ENCODE results near the gene LAD1. TPM values are rescaled to one million over a fixed set of nuclear protein-coding genes. Genes with fewer than 3 reads are reported as not detected.

The LAD1 gene
- total RNA-seq, 4 donors from 2014 or later: 0.25 to 6.2 (median 0.92) TPM

DNA sequence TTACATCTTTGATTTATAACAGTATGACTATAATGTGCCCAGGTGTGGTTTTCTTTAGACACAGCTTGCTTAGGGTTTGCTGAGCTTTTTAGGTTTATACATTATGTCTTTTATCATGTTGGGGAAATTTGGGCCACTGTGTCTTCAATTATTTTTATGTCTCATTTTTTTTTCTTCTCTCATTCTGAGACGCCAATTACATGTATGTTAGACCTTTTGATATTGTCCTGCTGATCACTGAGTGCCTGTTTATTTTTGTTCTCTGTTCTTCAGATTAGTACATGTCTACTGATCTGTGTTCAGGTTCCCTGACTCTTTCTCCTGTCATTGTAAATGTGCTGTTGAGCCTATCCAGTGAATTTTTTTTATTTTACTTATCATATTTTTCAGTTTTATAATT lies 57.7 kb downstream of the LAD1 start:
- no peaks in the 10 kb centered on the region for H3K4me1 ChIP-seq
- no peak overlapping the region for H3K4me3 ChIP-seq
- in situ Hi-C loops (cut with MboI; ENCODE audit: low sequenced_read_pairs in 4 of 4) (no loop called here), intact Hi-C loops (cut with DNase I; ENCODE audit: low total_unique reads) (no loop called here)
- TF ChIP-seq, protein P1, sequence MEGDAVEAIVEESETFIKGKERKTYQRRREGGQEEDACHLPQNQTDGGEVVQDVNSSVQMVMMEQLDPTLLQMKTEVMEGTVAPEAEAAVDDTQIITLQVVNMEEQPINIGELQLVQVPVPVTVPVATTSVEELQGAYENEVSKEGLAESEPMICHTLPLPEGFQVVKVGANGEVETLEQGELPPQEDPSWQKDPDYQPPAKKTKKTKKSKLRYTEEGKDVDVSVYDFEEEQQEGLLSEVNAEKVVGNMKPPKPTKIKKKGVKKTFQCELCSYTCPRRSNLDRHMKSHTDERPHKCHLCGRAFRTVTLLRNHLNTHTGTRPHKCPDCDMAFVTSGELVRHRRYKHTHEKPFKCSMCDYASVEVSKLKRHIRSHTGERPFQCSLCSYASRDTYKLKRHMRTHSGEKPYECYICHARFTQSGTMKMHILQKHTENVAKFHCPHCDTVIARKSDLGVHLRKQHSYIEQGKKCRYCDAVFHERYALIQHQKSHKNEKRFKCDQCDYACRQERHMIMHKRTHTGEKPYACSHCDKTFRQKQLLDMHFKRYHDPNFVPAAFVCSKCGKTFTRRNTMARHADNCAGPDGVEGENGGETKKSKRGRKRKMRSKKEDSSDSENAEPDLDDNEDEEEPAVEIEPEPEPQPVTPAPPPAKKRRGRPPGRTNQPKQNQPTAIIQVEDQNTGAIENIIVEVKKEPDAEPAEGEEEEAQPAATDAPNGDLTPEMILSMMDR (IDR thresholded peaks at IDR 0.05 in 4 of 5, conservative IDR thresholded peaks at IDR 0.05 in 1 of 5): no peak
- no peak for TF ChIP-seq POLR2A (IDR thresholded peaks at IDR 0.05)
- peaks cover 0 to 4% (median 0%) of the 10 kb centered on the region in 3 donors for H3K9me3 ChIP-seq
- H3K27ac ChIP-seq: no peak overlapping the region
- no peaks in the 10 kb centered on the region for H3K36me3 ChIP-seq
- H3K27me3 ChIP-seq: peaks cover 0 to 5% (median 0%) of the 10 kb centered on the region in 3 donors
- ATAC-seq (no peak), DNase-seq (no peak)

DNA sequence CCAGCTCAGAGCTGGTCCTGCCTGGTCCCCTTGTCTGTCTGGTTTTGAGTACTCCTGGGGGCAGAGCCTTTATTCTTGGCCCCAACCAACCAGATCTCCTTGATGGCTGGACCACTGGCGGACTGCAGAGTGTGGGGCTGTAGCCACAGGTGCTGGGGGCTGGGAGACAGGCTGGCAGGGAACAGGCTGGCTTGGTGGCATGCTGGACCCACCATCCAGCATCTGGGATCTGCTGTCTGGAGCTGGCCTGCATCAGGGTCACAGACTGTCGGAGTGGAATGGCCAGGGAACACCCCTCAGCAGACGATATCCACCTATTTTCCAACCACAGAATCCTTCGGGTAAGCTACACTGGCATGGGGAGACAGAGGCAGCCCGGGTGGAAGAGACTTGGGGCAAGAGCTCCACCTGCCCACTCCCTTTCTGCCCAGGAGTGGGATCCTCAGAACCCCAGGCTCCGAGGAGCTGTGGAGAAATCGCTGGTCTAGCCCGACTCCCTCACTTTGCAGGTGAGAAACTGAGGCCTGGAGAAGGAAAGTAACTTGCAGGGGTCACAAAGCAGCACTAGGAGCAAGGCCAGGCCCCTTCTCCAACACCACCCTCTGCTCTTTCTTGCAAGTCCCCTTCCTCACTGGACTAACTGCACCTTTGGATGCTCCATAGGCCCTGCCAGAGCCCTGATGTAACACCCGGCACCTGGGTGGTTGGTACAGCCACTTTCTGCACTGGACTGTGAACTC lies 62.2 kb downstream of the LAD1 start:
- TF ChIP-seq POLR2A (IDR thresholded peaks at IDR 0.05): no peak
- TF ChIP-seq, protein P1 (IDR thresholded peaks at IDR 0.05 in 4 of 5, conservative IDR thresholded peaks at IDR 0.05 in 1 of 5): no peak
- no peak overlapping the region for H3K27ac ChIP-seq
- no peak for DNase-seq
- H3K36me3 ChIP-seq: no peaks in the 10 kb centered on the region
- H3K4me1 ChIP-seq: no peaks in the 10 kb centered on the region
- peaks cover 0 to 2% (median 0%) of the 10 kb centered on the region in 3 donors for H3K9me3 ChIP-seq
- no peak overlapping the region for H3K4me3 ChIP-seq
- no peak for ATAC-seq
- no peaks in the 10 kb centered on the region for H3K27me3 ChIP-seq
- intact Hi-C loops (cut with DNase I; ENCODE audit: low total_unique reads) (no loop called here), in situ Hi-C loops (cut with MboI; ENCODE audit: low sequenced_read_pairs in 4 of 4) (no loop called here)

DNA sequence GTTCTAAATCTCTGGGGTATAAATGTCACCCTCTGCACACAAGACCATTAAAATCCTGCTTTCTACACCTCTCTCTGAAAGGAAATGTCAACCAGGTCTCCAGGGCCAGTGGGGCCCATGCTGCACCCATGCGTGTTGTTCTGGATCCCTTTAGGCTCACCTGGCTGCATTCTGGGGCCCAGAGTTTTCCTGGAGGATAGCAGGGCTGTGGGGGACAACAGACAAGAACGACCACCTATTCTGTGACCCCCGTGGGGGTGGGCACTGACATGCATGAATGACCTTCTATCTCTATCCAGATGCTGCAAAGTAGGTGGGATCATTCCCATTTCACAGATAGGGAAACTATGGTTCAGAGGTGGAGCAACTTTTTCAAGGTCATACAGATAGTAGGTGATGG lies 63.2 kb downstream of the LAD1 start:
- Histone ChIP-seq H3K4me3 (no peak overlapping the region), H3K36me3 (no peaks in the 10 kb centered on the region), H3K27me3 (no peaks in the 10 kb centered on the region), H3K9me3 (no peaks in the 10 kb centered on the region), H3K27ac (no peak overlapping the region), H3K4me1 (no peaks in the 10 kb centered on the region)
- no peak for DNase-seq
- intact Hi-C loops (cut with DNase I; ENCODE audit: low total_unique reads): no loop called here
- ATAC-seq: no peak
- TF ChIP-seq, protein P1 (IDR thresholded peaks at IDR 0.05 in 4 of 5, conservative IDR thresholded peaks at IDR 0.05 in 1 of 5): no peak
- TF ChIP-seq POLR2A (IDR thresholded peaks at IDR 0.05): no peak
- in situ Hi-C loops (cut with MboI; ENCODE audit: low sequenced_read_pairs in 4 of 4): no loop called here

DNA sequence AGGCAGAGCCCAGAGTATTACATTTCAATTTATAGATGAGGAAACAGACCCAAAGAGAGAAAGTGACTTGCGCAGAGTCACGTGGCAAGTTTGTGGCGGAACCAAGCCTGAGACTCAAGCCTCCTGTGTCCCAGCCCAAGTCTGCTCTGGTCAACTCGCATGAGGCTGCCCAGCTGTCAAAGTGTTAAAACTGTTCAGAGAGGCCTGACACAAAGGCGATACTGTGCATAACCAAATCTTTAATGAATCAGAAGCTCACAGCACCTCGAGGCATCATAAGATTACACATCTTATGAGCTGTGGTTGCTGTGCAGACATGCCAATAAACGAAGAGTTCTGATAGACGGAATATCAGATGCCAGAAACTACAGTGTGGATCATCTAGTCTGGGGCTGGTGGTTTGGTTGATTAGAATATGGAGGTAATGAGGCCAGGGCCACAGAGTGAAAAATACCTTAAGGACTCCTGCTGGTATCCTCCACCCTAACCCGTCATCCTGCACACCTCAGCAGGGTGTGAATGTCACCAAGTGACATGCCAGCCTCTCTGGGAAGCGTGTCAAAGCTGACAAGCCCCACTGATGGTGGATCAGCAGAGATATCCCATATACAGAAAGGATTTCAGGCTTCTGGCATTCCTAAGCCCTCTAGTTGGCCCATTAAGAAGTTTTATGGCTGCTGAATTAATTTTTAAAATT lies 63.8 kb downstream of the LAD1 start:
- TF ChIP-seq, protein P1 (IDR thresholded peaks at IDR 0.05 in 4 of 5, conservative IDR thresholded peaks at IDR 0.05 in 1 of 5): no peak
- TF ChIP-seq POLR2A (IDR thresholded peaks at IDR 0.05): no peak
- intact Hi-C loops (cut with DNase I; ENCODE audit: low total_unique reads): no loop called here
- Histone ChIP-seq H3K9me3 (no peaks in the 10 kb centered on the region), H3K36me3 (no peaks in the 10 kb centered on the region), H3K4me1 (peaks cover 0 to 1% of the 10 kb centered on the region in 2 donors), H3K27ac (no peak overlapping the region), H3K4me3 (no peak overlapping the region), H3K27me3 (no peaks in the 10 kb centered on the region)
- no peak for DNase-seq
- in situ Hi-C loops (cut with MboI; ENCODE audit: low sequenced_read_pairs in 4 of 4): no loop called here
- no peak for ATAC-seq
